Neuronal stem cell (in vitro differentiated cells): ENCODE data around the gene CYP27A1.

Experiments
- DNase-seq: peaks from one replicate; pipeline ENCODE4 v3.0.0-alpha.2; 2013; ENCODE audit warnings: low spot score
- H2AFZ ChIP-seq: one replicate; pipeline ENCODE4 v1.6.1; 2013; ENCODE audit warnings: mild to moderate bottlenecking, low read length, inconsistent platforms
- H2AK5ac ChIP-seq: 2 replicates; pipeline ENCODE4 v1.6.1; 2013; ENCODE audit warnings: low read depth, mild to moderate bottlenecking, inconsistent platforms, low read length, moderate library complexity, mixed read lengths
- H2BK120ac ChIP-seq: 2 replicates; pipeline ENCODE4 v1.6.1; 2013; ENCODE audit warnings: low read depth, mild to moderate bottlenecking, inconsistent platforms, low read length, moderate library complexity, mixed read lengths
- H2BK12ac ChIP-seq: one replicate; pipeline ENCODE4 v1.6.1; 2013; ENCODE audit warnings: low read length, inconsistent platforms
- H2BK15ac ChIP-seq: 2 replicates; pipeline ENCODE4 v1.6.1; 2013; ENCODE audit warnings: mild to moderate bottlenecking, low read length, inconsistent platforms, mixed read lengths
- H2BK5ac ChIP-seq: one replicate; pipeline ENCODE4 v1.6.1; 2013; ENCODE audit warnings: inconsistent platforms, mild to moderate bottlenecking, low read length, moderate library complexity
- H3K14ac ChIP-seq: one replicate; pipeline ENCODE4 v1.6.1; 2013; ENCODE audit warnings: low read length, inconsistent platforms
- H3K18ac ChIP-seq: 2 replicates; pipeline ENCODE4 v1.6.1; 2013; ENCODE audit warnings: low read length, inconsistent platforms
- H3K23ac ChIP-seq: 2 replicates; pipeline ENCODE4 v1.6.1; 2013; ENCODE audit warnings: low read depth, mild to moderate bottlenecking, mixed read lengths, low read length, inconsistent platforms; ENCODE audit not compliant: poor library complexity
- H3K27ac ChIP-seq: replicated peaks from 3 replicates; pipeline ENCODE4 v1.5.1; 2013; ENCODE audit warnings: low read length, inconsistent platforms
- H3K27me3 ChIP-seq, 3 experiments: 2 replicates each; pipeline ENCODE4 v1.6.1; 2013; ENCODE audit warnings: low read length in 3 of 3, mild to moderate bottlenecking in 2 of 3, inconsistent platforms in 1 of 3, low read depth in 1 of 3, mixed read lengths in 1 of 3, moderate library complexity in 1 of 3; ENCODE audit not compliant: control insufficient read depth in 3 of 3, insufficient read depth in 3 of 3
- H3K36me3 ChIP-seq, 2 donors: replicated peaks in 1 of 2; 2 replicates each; pipeline ENCODE4 v1.6.1; 2013; ENCODE audit warnings: low read length in 2 of 2; ENCODE audit not compliant: control insufficient read depth in 2 of 2, insufficient read depth in 2 of 2
- H3K4ac ChIP-seq: 2 replicates; pipeline ENCODE4 v1.6.1; 2013; ENCODE audit warnings: inconsistent platforms, mild to moderate bottlenecking, low read length, moderate library complexity
- H3K4me1 ChIP-seq, 2 donors: 1 replicate in 1 of 2; 2 replicates in 1 of 2; pipeline ENCODE4 v1.6.1; 2013; ENCODE audit warnings: low read length in 2 of 2, low read depth in 1 of 2; ENCODE audit not compliant: control insufficient read depth in 2 of 2, insufficient read depth in 1 of 2
- H3K4me2 ChIP-seq: one replicate; pipeline ENCODE4 v1.6.1; 2013; ENCODE audit warnings: mild to moderate bottlenecking, low read length, inconsistent platforms; ENCODE audit not compliant: insufficient read depth, poor library complexity, severe bottlenecking
- H3K4me3 ChIP-seq, 2 donors: 2 replicates each; pipeline ENCODE4 v1.5.1; 2013; ENCODE audit warnings: low read length in 2 of 2, mild to moderate bottlenecking in 2 of 2, inconsistent platforms in 1 of 2, moderate library complexity in 1 of 2
- H3K79me1 ChIP-seq: one replicate; pipeline ENCODE4 v1.6.1; 2013; ENCODE audit warnings: low read depth, mild to moderate bottlenecking, inconsistent platforms, low read length, moderate library complexity
- H3K9ac ChIP-seq: one replicate; pipeline ENCODE4 v1.6.1; 2013; ENCODE audit warnings: mild to moderate bottlenecking, low read depth, low read length, inconsistent platforms; ENCODE audit not compliant: poor library complexity
- H3K9me3 ChIP-seq, 2 donors: replicated peaks in 1 of 2; 2 replicates each; pipeline versions ENCODE3 to v1.6.1; 2013; ENCODE audit warnings: low read length in 2 of 2, mild to moderate bottlenecking in 2 of 2, inconsistent platforms in 1 of 2, low read depth in 1 of 2, mixed read lengths in 1 of 2, moderate library complexity in 1 of 2; ENCODE audit not compliant: control insufficient read depth in 2 of 2, insufficient read depth in 1 of 2
- H4K8ac ChIP-seq: one replicate; pipeline ENCODE4 v1.6.1; 2013; ENCODE audit warnings: low read depth, mild to moderate bottlenecking, inconsistent platforms, low read length, moderate library complexity
- H4K91ac ChIP-seq: one replicate; pipeline ENCODE4 v1.6.1; 2013; ENCODE audit warnings: low read length, low read depth, mild to moderate bottlenecking, inconsistent platforms; ENCODE audit not compliant: poor library complexity
- WGBS, 2 donors: extraction: QIAGEN DNeasy Blood & Tissue Kit; methylation state at CpG; one replicate each; pipeline ENCODE4 v1.1.7; 2013; ENCODE audit warnings: missing lambda C conversion rate in 2 of 2, mixed read lengths in 1 of 2; ENCODE audit not compliant: insufficient read length in 2 of 2, insufficient replicate concordance in 1 of 2; ENCODE audit errors: extremely low coverage in 2 of 2; 5-methylcytosine and 5-hydroxymethylcytosine counted together

CYP27A1 gene

GRCh38 chr2:218813771-218814460 lies 32.0 kb downstream of the CYP27A1 start:
- Histone ChIP-seq H4K8ac (no peak overlapping the region), H2AFZ (no peak overlapping the region), H3K18ac (no peak overlapping the region), H3K4ac (no peak overlapping the region), H3K36me3 (no peaks in the 10 kb centered on the region), H3K27me3 (peaks cover 0 to 2% (median 0%) of the 10 kb centered on the region in 3 experiments), H3K23ac (no peak overlapping the region), H3K9me3 (no peaks in the 10 kb centered on the region), H3K9ac (no peak overlapping the region), H3K4me2 (no peak overlapping the region), H3K4me3 (no peak overlapping the region), H2BK12ac (no peak overlapping the region), H3K4me1 (no peaks in the 10 kb centered on the region), H3K27ac (no peak overlapping the region), H4K91ac (no peak overlapping the region), H2BK5ac (no peak overlapping the region), H2BK120ac (no peak overlapping the region), H2AK5ac (no peak overlapping the region), H3K14ac (no peak overlapping the region), H3K79me1 (no peaks in the 10 kb centered on the region), H2BK15ac (no peak overlapping the region)
- no CpG with 5 or more reads among the region's 11 CpGs for WGBS, 2 donors
- DNase-seq: no peak

- Histone ChIP-seq H3K9me3 (no peaks in the 10 kb centered on the region), H3K18ac (no peak overlapping the region), H3K4me1 (no peaks in the 10 kb centered on the region), H2BK15ac (no peak overlapping the region), H3K36me3 (no peaks in the 10 kb centered on the region), H2BK12ac (no peak overlapping the region), H3K23ac (no peak overlapping the region), H3K4me2 (no peak overlapping the region), H2BK5ac (no peak overlapping the region), H3K14ac (no peak overlapping the region), H3K27me3 (peaks cover 0 to 2% (median 0%) of the 10 kb centered on the region in 3 experiments), H3K27ac (no peak overlapping the region), H3K4ac (no peak overlapping the region), H2AFZ (no peak overlapping the region), H3K4me3 (no peak overlapping the region), H3K79me1 (no peaks in the 10 kb centered on the region), H3K9ac (no peak overlapping the region), H2BK120ac (no peak overlapping the region), H4K8ac (no peak overlapping the region), H2AK5ac (no peak overlapping the region), H4K91ac (no peak overlapping the region)
- WGBS, 2 donors: no CpG with 5 or more reads among the region's 13 CpGs
- DNase-seq: no peak
Observed at GRCh38 chr2:218814540-218815243, 32.7 kb downstream of the CYP27A1 start.

GRCh38 chr2:218815244-218815637 lies 33.3 kb downstream of the CYP27A1 start:
- Histone ChIP-seq H3K14ac (no peak overlapping the region), H2AFZ (no peak overlapping the region), H3K27me3 (peaks cover 0 to 2% (median 0%) of the 10 kb centered on the region in 3 experiments), H2BK15ac (no peak overlapping the region), H3K9me3 (no peaks in the 10 kb centered on the region), H3K4me2 (no peak overlapping the region), H4K8ac (no peak overlapping the region), H3K27ac (no peak overlapping the region), H3K4me3 (no peak overlapping the region), H3K36me3 (no peaks in the 10 kb centered on the region), H3K18ac (no peak overlapping the region), H2BK12ac (no peak overlapping the region), H2AK5ac (no peak overlapping the region), H3K23ac (no peak overlapping the region), H4K91ac (no peak overlapping the region), H3K79me1 (no peaks in the 10 kb centered on the region), H2BK5ac (no peak overlapping the region), H3K9ac (no peak overlapping the region), H3K4ac (no peak overlapping the region), H3K4me1 (no peaks in the 10 kb centered on the region), H2BK120ac (no peak overlapping the region)
- DNase-seq: no peak
- no CpG with 5 or more reads among the region's 5 CpGs for WGBS, 2 donors

- no peak overlapping the region for H3K18ac ChIP-seq
- H4K8ac ChIP-seq: no peak overlapping the region
- H3K9ac ChIP-seq: no peak overlapping the region
- no peak overlapping the region for H2BK15ac ChIP-seq
- H3K4ac ChIP-seq: no peak overlapping the region
- peaks cover 0 to 2% (median 0%) of the 10 kb centered on the region in 3 experiments for H3K27me3 ChIP-seq
- no peak overlapping the region for H4K91ac ChIP-seq
- no peaks in the 10 kb centered on the region for H3K9me3 ChIP-seq
- H2AFZ ChIP-seq: no peak overlapping the region
- WGBS, 2 donors: no CpG with 5 or more reads among the region's 4 CpGs
- H2AK5ac ChIP-seq: no peak overlapping the region
- H2BK120ac ChIP-seq: no peak overlapping the region
- H3K36me3 ChIP-seq: no peaks in the 10 kb centered on the region
- H2BK12ac ChIP-seq: no peak overlapping the region
- H3K14ac ChIP-seq: no peak overlapping the region
- H3K27ac ChIP-seq: no peak overlapping the region
- no peaks in the 10 kb centered on the region for H3K4me1 ChIP-seq
- H3K4me2 ChIP-seq: no peak overlapping the region
- no peak overlapping the region for H3K23ac ChIP-seq
- H2BK5ac ChIP-seq: no peak overlapping the region
- H3K79me1 ChIP-seq: no peaks in the 10 kb centered on the region
- no peak for DNase-seq
- H3K4me3 ChIP-seq: no peak overlapping the region
Observed at GRCh38 chr2:218815649-218816048, 33.7 kb downstream of the CYP27A1 start.
